Nephron (organoid): ENCODE measurements around the gene TJP3.
A peak's percentile ranks its signal among the peaks of the same experiment; 100 is the strongest.

Source experiments
- H3K27ac Mint-ChIP-seq, 3 experiments: 2 replicates each; pipeline ENCODE4 v1.8.0; 2020; ENCODE audit warnings: mixed read lengths in 3 of 3, mild to moderate bottlenecking in 2 of 3, moderate library complexity in 1 of 3
- H3K27me3 Mint-ChIP-seq: 2 replicates; pipeline ENCODE4 v1.8.0; 2021; ENCODE audit warnings: low read depth, mild to moderate bottlenecking, moderate library complexity, mixed read lengths
- H3K36me3 Mint-ChIP-seq: 2 replicates; pipeline ENCODE4 v1.8.0; 2020; ENCODE audit warnings: low read depth, mixed read lengths
- H3K4me1 Mint-ChIP-seq: 2 replicates; pipeline ENCODE4 v1.8.0; 2020; ENCODE audit warnings: mixed read lengths
- H3K4me3 Mint-ChIP-seq, 3 experiments: 2 replicates each; pipeline ENCODE4 v1.8.0; 2020; ENCODE audit warnings: mild to moderate bottlenecking in 3 of 3, mixed read lengths in 3 of 3, moderate library complexity in 2 of 3
- H3K9me3 Mint-ChIP-seq: 2 replicates; pipeline ENCODE4 v1.8.0; 2020; ENCODE audit warnings: mixed read lengths
- TF ChIP-seq, protein P1 (sequence below), 3 experiments: fragments of 200-600 bp; sonication (generic); IDR thresholded peaks; one replicate each; pipeline ENCODE4 v1.5.0; 2021; ENCODE audit warnings: antibody characterized with exemption in 3 of 3; ENCODE audit not compliant: unreplicated experiment in 3 of 3

The TJP3 gene

DNA sequence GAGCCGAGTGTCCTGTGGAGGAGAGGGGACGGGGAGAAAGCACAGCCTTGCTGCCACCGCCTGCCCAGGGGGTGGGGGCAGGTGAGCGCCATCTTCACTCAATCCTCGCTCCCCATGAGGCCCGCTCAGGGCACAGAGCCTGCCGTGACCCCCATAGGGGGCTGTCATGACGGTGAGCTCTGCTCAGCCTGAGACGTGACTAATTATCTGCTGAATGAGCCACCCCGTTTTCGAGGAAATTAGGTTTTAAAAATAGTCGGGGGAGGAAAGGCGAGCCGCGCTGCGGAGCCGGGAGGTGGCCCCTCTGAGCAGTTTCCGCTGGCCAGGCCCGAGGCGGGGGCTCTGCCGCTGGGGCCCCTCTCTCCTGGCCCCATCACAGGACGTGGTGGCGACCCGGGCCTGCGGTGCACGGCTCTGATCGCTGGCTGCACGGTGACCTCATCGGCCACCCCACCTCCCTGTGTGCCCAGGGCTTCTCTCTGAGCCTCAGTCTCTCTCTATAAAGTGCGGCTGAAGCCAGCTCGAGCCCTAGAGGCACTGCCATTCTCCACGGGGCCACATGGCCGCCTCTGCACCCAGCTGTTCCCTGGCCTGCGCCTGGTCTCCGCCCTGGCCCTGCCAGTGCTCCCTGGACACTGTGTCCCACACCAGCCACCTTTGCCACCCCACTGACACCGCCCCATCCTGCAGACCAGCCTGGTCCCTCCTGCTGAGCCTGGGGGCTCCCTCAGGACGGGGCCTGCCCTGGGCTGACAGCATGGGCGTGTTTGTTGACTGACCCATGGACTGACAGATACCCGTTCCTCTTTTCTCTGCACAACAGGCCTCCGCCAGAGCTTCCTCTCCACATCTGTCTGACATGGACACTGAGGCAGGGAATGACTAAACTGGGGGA is 36.3 kb upstream of the TJP3 start:
- Mint-ChIP-seq H3K4me1 (peaks cover 44% of the 10 kb centered on the region), H3K9me3 (no peaks in the 10 kb centered on the region), H3K36me3 (peaks cover 4% of the 10 kb centered on the region), H3K27ac (peak overlapping the region; percentile 55 to 87 (median 72)), H3K27me3 (no peaks in the 10 kb centered on the region), H3K4me3 (peak overlapping the region in 1 of 3 experiments; percentile 23)
- TF ChIP-seq, protein P1, sequence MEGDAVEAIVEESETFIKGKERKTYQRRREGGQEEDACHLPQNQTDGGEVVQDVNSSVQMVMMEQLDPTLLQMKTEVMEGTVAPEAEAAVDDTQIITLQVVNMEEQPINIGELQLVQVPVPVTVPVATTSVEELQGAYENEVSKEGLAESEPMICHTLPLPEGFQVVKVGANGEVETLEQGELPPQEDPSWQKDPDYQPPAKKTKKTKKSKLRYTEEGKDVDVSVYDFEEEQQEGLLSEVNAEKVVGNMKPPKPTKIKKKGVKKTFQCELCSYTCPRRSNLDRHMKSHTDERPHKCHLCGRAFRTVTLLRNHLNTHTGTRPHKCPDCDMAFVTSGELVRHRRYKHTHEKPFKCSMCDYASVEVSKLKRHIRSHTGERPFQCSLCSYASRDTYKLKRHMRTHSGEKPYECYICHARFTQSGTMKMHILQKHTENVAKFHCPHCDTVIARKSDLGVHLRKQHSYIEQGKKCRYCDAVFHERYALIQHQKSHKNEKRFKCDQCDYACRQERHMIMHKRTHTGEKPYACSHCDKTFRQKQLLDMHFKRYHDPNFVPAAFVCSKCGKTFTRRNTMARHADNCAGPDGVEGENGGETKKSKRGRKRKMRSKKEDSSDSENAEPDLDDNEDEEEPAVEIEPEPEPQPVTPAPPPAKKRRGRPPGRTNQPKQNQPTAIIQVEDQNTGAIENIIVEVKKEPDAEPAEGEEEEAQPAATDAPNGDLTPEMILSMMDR (IDR thresholded peaks at IDR 0.05; ENCODE audit: unreplicated experiment in 3 of 3) = peak in 1 of 3 experiments; percentile 26

DNA sequence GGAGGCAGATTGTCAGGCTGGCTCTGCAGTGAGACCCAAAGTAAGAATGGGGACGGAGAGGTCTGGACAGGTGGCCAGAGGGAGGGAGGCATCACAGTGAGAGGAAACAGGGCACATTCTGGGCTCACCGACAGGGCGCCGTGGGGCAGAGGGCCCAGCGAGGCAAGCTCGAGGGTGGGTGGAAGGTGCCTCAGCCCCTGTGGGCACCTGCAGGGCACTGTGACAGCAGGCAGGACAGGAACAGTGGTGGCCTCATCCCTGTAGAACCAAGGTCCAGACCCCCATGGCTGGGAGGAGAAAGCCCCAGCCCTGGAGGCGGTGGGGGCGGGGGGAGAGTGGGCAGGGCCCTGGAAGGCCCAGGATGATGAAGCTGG is 35.6 kb upstream of the TJP3 start:
- Mint-ChIP-seq H3K27me3 (no peaks in the 10 kb centered on the region), H3K36me3 (peaks cover 4% of the 10 kb centered on the region), H3K4me1 (peaks cover 44% of the 10 kb centered on the region), H3K27ac (peak overlapping the region; percentile 55 to 87 (median 72)), H3K9me3 (no peaks in the 10 kb centered on the region), H3K4me3 (no peak overlapping the region)
- TF ChIP-seq, protein P1 (IDR thresholded peaks at IDR 0.05; ENCODE audit: unreplicated experiment in 3 of 3) = no peak

DNA sequence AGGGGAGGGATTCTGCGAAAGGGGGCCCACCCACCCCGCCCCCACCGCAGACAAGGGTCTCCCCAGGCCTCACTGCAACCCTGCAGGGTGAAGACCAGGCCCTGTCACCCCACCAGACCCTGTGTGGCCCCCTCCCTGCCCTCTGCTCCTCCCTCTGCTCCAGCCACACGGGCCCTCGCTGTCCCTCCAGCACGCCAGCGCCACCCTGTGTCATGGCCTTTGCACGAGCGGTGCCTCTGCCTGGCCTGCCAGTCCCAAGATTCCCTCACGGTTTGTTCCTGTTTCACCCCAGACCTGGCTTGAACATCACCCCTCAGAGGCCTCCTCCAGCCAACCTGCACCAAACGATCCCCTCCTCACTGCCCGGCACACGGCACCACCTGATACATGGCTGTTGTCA is 35.2 kb upstream of the TJP3 start:
- H3K36me3 Mint-ChIP-seq = peaks cover 4% of the 10 kb centered on the region
- no peaks in the 10 kb centered on the region for H3K27me3 Mint-ChIP-seq
- TF ChIP-seq, protein P1 (IDR thresholded peaks at IDR 0.05; ENCODE audit: unreplicated experiment in 3 of 3) = no peak
- H3K4me1 Mint-ChIP-seq = peaks cover 44% of the 10 kb centered on the region
- H3K27ac Mint-ChIP-seq = peak overlapping the region in 1 of 3 experiments; percentile 46
- H3K9me3 Mint-ChIP-seq = no peaks in the 10 kb centered on the region
- peak overlapping the region in 1 of 3 experiments; percentile 34 for H3K4me3 Mint-ChIP-seq

DNA sequence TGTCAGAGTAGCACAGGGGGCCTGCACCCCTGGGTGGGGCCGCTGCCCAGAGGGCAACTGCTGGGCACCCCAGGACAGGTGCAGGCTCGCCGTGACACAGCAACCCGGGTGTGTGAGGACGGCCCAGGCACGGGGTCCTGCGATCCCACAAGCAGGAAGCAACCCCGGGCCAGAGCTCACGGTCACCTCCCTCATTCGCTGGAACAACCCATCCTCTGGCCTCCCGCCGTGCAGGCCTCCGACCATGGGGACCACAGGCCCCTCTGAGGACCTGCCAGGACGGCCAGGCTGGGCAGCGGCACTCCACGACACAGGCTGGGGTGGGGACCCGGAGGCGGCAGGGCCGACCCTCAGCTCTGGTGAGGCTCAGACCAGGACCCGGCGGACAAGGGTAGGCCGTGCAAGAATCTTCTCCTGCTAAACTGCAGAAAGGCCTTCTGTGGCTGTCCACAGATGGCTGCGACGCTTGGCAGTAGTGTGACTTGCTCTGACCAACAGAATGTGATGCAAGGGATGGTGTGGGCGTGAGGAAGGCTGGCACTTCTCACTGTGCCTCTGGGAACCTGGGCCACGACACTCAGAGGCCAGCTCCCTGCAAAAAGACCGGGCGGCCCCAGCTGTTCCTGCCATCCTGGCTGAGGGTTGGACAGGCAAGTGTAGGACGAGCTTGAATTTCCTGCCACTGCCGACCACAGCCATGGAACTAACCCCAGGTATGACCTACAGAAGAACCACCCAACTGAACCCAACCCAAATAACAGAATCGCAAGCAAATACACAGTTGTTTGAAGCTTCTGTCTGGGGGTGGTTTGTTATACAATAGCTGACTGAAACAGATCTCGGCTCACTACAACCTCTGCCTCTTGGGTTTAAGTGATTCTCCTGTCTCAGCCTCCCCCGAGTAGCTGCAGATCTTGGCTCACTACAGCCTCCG is 34.4 kb upstream of the TJP3 start:
- peaks cover 37% of the 10 kb centered on the region for H3K4me1 Mint-ChIP-seq
- no peaks in the 10 kb centered on the region for H3K9me3 Mint-ChIP-seq
- peaks cover 4% of the 10 kb centered on the region for H3K36me3 Mint-ChIP-seq
- H3K27ac Mint-ChIP-seq = peak overlapping the region in 1 of 3 experiments; percentile 37
- TF ChIP-seq, protein P1 (IDR thresholded peaks at IDR 0.05; ENCODE audit: unreplicated experiment in 3 of 3) = no peak
- no peak overlapping the region for H3K4me3 Mint-ChIP-seq
- no peaks in the 10 kb centered on the region for H3K27me3 Mint-ChIP-seq

DNA sequence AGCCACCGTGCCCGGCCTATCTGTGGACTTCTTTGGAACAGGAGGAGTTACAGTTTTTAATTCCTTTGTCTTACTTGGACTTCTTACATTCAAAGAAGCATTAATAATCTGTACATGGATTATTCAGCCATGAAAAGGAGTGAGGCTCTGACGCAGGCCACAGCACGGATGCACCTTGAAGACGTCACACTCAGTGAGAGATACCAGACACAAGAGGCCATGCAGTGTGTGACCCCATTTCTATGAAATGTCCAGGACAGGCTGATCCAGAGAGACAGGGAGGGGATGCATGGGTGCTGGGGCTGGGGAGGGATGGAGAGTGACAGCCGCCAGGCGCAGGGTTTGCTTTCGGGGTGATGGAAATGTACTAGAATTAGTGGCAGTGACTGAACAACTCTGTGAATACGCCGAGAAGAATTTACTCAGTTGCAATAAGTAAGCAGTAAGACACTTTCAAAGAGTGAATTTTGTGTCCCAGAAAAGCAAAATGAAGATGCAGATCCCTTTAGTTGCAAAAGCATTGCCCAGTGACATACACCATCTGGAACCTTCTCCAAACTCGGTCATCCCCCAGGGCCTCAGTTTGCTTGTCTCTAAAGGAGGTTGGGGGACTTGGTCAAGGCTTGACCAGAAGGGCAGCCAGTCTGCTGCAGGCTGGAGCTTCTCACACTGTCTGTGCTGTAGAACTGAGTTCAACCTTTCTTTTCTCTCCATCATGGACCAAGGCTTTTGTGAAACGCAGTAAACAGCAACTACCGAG is 33.2 kb upstream of the TJP3 start:
- Mint-ChIP-seq H3K27me3 (no peaks in the 10 kb centered on the region), H3K9me3 (no peaks in the 10 kb centered on the region), H3K36me3 (peaks cover 4% of the 10 kb centered on the region), H3K4me1 (peaks cover 27% of the 10 kb centered on the region), H3K4me3 (peak overlapping the region in 2 of 3 experiments; percentile 22 to 36), H3K27ac (peak overlapping the region; percentile 47 to 84 (median 68))
- TF ChIP-seq, protein P1 (IDR thresholded peaks at IDR 0.05; ENCODE audit: unreplicated experiment in 3 of 3) = no peak
